Gastroesophageal sphincter (tissue), 3 donors: ENCODE results near the gene SMIM7.

Experiments used
- CTCF ChIP-seq, 4 experiments: fragments of 200-600 bp in 2 of 4; fragments of 450-650 bp in 2 of 4; sonication (generic) in 1 of 4; IDR thresholded peaks; one replicate each; pipeline ENCODE4 v1.5.1; 2017 to 2019; ENCODE audit warnings: antibody characterized with exemption in 4 of 4, mild to moderate bottlenecking in 2 of 4, moderate library complexity in 2 of 4
- EP300 ChIP-seq: sonication (generic); formaldehyde crosslinking; IDR thresholded peaks from one replicate; pipeline ENCODE4 v1.6.1; 2017; ENCODE audit warnings: antibody characterized with exemption, mild to moderate bottlenecking
- POLR2A ChIP-seq, 2 donors: fragments of 450-650 bp; IDR thresholded peaks; one replicate each; pipeline ENCODE4 v1.6.1; 2017; ENCODE audit warnings: antibody characterized with exemption in 2 of 2, mild to moderate bottlenecking in 2 of 2, moderate library complexity in 1 of 2

- no peak for TF ChIP-seq CTCF (IDR thresholded peaks at IDR 0.05)
- no peak for TF ChIP-seq POLR2A (IDR thresholded peaks at IDR 0.05)
- no peak for TF ChIP-seq EP300
Observed at GRCh38 chr19:16612636-16613035, 47.3 kb downstream of the SMIM7 start.
